CD4-positive, alpha-beta T cell treated with Interleukin-6 for 4 hours (primary cell): Measurements from ENCODE around the gene SOX6.

Experiments
- DNase-seq: peaks from one replicate; pipeline ENCODE4 v3.0.0-alpha.2; 2020; ENCODE audit warnings: mixed read lengths

The SOX6 gene

DNA sequence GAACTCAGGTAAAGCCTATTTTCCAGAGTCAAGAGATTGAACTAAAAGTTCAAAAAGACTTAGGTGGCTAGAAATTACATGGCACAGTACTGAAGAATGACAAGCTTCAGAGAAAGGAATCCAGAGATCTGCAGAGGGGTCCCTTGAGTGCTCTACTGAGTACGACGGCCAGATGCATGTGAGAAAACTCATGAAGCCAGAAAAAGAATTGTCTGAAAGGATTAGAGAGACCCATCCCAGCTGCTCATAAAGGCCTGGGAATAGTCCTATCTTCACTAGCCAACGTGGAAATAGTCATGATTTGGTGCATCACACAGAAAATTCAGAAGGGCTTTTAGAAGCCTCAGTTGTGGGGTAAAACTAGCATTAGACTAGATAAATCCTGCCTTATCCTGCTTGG lies 91.3 kb downstream of the SOX6 start:
- DNase-seq: no peak

DNA sequence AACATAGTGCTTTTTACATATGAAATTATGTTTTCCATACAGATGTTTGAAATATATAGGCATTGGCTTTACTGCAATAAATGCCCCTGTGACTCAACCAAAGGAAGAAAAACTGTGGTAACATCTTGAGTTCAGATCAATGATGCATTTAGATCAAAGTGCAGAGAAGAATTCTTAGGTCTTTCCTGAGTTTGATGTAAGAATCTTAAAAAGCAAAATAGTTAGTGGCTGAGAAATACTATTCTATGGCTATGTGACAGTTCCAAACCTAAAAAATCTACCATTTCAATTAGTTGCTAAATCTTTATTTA lies 93.7 kb downstream of the SOX6 start:
- DNase-seq: no peak

DNA sequence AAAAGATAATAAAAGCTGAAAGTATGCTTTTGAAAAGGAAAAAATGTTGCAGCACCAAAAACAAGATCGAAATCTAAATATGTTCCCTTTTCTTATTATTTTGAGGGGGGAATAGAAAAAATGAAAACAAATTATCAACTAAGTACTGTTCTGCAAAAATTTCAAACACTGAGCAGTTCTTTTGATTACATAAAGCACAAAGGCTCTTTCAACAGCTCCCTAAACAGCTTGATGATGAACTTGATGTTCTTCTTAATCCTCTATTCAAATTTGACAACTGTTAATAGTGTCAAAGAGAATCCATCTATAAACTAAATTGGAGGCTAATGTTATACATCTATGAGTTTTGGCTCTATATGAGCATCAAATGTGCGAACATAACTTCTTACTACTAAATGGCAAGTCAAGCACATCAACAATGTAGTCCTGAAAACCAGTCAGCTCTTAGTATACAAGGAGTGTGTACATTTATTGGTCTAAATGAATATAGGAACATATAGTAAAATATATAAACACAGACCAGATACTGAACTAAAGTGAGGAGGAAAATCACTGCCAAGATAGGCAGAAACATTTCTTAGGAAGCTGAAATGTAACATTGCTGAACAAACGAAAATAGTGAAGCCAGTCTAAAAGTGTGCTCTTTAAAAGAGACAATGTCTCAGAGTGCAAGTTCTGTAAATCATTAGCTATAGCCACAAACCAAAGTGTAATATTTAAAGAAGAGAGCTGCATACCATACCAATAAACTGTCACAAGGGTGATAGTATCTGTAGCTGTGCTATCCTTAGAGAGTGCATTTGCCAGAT lies 94.3 kb downstream of the SOX6 start:
- DNase-seq: no peak

DNA sequence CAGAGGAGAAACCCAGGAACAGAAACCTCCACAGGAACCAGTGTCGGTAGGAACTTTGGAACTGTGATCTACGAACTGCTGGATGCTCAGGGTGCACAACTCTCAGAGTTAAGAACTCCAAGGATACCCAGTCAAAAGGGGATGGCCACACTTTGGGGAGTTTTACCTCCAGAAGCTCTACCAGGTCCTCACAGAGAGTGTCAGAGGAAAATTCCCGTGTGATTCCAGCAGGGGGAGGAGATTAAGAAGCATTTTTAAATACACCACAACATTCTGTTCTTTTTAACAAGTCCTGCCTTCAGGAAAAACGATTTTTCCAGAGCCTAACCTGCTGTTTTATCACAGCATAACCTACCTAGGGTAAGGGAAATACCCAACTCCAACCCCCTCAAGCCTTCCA lies 104.0 kb downstream of the SOX6 start:
- no peak for DNase-seq

DNA sequence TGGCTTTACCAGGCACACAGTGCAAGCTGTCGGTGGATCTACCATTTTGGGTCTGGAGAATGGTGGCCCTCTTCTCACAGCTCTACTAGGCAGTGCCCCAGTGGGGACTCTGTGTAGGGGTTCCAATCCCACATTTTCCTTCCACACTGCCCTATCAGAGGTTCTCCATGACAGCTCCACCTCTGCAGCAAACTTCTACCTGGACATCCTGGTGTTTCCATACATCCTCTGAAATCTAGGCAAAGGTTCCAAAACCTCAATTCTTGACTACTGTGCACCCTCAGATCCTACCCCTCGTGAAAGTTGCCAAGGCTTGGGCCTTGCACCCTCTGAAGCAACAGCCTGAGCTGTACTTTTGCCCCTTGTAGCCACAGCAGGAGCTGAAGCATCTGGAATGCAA lies 108.1 kb downstream of the SOX6 start:
- DNase-seq: no peak

DNA sequence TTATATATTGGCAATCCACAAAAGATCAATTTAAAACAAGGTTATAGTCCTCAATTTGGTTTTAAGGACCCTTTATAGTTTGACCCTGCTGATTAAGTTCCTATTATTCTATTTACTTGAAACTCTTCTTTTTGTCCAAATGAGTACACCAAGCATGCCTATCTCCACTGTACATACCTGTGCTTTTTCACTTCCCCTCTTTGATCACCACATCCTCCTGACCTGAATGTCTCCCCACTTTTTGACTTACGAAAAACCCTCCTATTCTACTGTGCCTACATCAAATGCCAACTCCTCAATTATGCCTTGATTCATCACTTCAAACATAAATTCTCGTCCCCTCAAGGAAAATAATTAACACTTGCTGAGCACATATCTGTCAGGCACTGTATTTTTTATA lies 113.5 kb downstream of the SOX6 start:
- no peak for DNase-seq

DNA sequence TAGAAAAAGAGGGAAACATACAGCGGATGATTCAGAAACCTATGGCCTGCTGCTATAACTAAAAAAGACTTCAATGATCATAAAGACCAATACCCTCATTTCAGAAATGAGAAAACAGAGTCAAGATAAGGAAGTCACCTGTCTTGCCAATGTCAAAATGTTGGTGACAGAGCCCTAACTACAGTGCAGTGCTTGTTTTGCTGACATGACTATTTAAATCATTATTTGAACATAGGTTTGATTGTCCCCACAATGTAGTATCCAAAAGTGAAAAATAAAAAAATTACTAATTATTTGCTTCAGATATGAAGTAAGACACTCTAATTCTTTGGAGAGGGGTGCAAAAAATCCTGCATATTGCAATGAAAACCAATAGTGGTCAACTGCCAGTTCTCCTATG lies 115.7 kb downstream of the SOX6 start:
- DNase-seq: no peak

DNA sequence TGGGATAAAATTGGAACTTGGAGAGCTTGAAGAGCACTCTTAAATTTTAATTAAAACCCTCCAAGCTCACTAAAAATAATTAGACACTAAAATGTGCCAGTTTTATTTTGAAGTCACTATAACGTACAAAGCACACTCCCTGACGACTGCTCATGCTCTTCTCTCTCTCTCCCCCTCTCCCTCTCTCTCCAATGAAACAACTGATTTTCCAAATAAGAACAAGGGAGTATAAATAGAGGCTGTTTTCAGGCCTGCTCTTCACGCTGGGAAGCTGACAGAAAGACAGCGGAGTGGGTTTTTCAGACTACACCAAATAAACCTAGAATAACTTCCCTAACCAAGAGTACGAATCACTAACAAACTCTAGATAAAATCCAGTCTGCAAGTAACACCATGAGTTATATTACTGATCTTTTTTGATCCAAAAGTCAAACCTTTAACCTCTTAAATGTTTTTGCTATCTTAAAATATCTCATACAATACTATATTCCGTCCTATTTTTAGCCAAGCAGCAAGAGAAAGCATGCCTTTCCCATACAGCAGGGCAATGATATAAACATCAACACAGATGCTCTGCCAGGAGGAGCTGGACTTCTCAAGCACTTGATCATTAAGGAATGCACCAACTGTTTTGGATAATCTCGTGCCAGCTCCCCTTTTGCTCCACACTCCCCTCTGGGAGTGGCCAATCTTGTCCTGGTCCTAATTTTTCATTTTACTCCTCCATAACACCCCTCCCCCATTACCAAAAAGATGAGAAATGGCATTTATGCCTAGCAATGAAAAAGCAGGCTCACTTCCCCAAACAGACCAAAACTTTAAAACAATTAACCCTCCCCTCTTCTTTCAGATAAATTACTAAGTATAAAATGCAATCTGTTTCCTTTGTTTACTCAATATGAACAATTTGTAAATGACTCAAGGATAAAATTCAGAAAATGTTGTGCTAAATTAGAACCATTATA lies 116.9 kb downstream of the SOX6 start:
- no peak for DNase-seq

DNA sequence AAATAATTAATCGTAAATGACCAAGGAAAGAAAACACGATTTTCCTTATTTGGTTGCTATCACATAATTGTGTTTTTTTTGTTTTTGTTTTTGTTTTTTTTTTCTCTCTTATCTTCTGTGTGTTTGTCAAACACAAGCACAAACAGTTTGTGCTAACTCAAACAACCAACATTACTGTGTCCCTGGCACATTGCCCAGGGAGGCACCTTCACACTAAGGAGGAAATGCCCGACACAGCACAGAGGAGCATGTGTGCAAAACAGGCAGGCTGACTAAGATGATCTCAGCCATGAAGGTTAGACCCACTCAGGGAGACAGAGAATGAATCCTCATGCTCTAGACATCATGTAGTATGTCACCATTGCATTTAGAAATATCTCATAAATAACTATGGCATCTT lies 130.1 kb downstream of the SOX6 start:
- no peak for DNase-seq

DNA sequence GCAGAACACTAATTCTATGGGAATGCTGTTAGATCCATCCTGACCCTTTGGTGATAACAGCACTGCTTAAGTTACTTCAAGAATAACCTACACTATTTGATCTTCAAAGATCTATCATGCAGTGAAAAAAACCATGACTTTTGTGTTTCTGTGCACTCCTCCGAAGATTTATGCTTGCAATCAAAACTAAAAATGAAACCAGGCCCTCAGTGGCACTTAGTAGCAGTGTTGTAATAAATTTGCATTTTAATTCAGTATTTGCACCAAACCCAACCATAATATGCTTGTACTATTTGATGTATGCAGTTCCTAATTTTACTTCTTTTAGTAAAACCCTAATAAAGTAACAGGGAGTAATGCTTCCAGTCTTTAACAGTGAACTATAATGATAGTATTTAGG lies 130.7 kb downstream of the SOX6 start:
- no peak for DNase-seq

DNA sequence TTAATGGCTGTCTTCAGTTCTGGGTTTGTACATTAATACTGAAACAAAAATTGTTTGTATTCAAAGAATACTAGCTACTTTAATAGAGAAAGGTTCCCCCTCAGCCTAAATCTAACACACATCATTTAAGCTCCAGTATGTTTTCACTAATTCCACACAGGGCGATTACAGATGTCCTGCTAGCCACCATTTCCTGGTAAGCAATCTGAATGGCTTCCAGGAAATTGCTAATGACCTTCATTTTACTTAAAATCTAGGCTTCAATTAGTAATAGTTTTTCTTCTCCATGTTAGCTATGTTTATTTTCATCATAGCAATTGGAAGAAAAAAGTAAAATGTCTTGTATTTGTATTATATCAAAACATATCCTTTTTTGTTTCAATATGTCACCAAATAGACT lies 132.8 kb downstream of the SOX6 start:
- no peak for DNase-seq

DNA sequence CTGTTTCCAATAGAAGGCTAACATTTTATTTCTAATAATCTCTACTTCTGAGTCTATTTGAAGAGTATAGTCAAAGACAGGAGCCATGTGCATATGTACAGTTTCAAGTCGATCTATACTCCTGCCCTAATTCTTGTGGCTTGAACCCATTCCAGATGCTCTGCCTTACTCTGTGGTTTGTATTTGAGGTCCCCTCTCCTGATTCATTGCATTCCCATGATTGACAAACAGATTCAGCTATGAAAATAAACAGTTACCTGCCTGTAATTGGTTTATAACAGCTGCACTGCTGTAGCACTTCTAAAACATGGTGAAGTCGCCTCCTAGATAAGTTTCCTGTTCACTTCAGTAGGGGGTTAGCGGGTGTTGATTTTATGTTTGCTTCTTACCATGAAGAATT lies 138.7 kb downstream of the SOX6 start:
- no peak for DNase-seq

DNA sequence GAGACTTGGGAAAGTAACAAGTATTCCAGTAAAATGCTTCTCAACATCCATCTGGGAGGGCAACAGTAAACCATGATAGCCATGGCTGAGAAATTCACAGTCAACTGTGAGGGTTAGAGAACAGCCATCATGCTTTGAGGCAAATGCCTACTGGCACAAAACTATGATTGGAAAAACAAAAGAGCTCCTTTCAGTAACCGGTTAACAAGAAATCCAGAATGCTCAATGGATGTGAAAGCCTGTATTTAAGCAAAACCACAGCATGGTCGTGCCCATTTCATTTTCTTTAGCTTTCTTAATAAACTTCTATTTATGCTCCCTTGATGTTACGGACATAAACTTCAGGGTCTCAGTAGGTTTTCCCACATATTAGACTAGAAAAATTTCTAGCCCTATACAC lies 139.5 kb downstream of the SOX6 start:
- no peak for DNase-seq

DNA sequence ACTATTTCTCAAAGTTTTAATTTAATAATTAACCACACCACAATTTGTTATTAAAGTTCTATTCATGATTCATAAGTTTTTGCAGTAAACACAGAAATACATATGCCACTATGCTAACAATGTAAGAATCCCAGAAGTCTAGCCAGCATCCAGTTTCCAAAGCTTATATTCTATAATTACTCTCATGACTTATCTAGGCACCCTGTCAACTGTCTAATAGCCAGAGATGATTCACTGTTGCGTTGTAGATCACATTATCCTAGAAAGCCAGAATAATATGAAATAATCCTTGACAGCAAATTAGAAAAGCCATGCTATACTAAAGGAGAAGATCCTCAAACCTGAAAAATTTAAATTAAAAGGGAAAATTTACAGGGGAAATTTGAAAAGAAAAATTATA lies 141.0 kb downstream of the SOX6 start:
- DNase-seq: no peak

DNA sequence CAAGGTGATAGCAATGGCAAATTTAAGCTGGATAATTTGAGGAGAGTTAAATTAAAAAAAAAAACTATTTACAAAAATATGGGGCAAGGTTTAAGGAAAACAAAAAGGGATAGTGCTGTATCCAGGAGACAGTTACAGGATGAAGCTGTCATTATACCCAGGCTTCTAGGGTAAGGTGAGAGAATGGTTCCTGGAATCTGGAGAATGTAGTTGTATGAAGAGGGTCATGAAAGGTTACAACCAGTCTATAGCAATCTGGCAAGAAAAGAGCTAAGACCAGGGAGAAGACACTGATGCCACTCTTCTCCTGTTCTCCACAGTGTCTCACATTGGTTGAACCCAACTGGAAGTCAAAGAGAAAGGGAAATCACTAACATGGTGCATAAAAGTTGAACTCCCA lies 144.9 kb downstream of the SOX6 start:
- DNase-seq: no peak

DNA sequence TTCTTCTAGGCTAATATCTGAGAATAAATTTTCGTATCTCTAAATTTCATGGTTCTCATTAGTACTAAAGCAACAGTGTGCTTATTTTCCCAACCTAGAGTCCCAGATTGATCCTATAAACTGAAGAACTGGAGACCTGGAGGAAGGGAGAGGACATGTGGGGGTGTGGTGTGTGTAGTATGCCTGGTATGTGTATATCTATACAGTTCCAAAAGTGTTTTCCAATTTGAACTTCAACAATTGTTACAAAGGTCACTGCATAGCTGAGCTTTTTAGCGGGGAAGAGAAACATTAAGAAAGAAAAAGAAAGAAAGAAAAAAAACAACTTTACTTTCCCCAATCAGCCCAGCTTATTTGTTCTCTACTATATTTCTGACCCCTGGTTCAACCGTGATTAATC lies 152.1 kb downstream of the SOX6 start:
- no peak for DNase-seq

DNA sequence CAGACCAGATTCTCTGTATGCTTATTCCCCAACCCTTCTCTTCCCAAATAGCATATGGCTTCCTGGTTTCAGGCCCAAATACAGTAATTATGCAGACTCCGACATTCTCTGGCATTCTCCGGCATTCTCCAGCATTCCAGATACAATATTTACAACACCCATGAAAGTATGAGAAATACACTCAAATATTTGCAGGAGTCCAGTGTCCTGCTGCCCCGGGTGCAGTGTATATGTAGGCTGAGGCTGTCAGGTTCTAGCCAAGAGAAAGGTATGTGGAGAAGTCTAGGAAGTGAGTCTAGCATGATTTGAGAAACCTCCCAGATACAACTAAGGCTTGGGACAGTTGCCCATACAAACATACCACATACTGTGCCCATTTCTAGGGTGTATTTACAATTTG lies 160.7 kb downstream of the SOX6 start:
- no peak for DNase-seq

DNA sequence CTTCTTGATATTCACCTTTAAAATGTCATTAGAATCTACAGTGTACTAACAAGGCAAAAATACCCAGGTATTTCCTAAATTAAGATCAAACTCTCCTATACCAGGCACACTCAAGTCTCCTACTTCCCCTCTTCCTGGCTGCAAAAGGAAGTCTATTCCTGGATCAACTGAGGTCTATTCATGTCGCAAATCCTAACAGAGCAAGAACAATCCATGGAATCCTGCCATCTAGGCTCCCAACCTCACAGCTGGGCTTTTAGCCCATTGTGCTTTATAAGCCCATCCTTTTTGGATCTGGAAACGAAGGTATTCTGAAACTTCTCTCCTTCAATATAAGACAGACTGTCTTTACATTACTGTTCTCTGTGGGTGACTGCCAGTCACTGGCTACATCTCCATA lies 161.8 kb downstream of the SOX6 start:
- DNase-seq: no peak

DNA sequence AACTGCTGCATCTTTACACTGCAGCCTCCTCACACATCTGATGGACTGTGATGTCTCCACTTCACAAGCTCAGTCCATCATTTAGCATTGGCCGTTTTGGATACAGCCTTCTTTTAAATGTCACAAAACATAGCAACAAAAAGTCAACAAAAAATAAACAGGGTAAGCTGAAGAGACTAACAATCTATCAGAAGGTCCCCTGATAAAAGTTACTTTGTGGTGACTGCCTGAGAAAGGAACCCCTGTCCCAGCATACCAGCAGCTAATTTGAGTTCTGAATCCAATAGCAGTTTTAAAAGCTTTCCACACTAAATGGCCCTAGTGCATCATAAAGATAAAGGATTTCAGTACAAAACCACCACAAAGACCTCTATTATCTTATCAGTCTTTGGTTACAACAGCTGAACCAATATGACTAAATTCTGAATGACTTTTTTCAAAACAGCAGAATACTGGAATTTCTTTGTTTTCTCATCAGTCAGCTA lies 162.4 kb downstream of the SOX6 start:
- no peak for DNase-seq

DNA sequence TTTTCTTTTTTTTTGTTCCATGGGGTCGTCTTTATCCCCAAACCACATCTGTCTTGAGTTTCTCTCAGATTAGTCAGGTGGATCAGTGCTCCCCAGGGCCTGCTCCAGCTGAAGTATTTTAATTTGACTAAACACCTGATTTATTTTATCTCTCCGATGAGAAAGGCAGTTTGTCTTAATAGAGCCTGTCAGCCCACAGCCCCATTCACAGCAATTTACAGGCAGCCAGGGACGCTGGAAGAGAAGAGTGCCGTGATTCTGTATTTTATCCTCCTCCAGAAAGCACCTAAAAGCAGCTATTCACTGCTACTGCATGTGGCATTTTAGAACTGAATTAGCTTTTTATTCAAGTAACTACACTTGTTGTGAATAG lies 164.5 kb downstream of the SOX6 start:
- DNase-seq: no peak

DNA sequence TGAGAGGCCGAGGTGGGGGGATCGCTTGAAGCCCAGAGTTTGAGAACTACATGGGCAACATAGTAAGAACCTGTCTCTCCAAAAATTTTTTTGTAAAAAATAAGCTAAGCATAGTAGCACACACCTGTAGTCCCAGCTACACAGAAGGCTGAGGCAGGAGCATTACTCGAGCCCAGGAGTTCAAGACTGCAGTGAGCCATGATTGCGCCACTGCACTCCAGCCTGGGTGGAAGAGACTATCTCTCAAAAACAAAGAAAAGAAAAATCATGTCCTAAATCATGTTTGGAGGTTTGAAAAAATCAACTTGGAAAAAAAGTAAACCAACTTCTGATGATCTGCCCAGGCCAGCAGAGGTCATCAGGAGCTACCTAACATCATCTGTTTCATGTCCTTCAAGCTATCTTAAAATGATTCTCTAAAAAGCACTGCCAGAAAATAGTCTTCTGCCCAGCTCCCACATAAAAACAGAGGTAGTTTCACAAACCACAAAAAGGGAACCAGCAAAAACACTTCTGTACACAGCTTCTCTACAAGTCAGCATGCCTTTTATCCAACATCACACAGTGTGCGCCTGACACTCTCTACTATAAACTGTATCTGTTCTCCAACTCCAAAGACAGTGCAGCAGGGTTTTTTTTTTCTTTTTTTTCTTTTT lies 165.0 kb downstream of the SOX6 start:
- no peak for DNase-seq

DNA sequence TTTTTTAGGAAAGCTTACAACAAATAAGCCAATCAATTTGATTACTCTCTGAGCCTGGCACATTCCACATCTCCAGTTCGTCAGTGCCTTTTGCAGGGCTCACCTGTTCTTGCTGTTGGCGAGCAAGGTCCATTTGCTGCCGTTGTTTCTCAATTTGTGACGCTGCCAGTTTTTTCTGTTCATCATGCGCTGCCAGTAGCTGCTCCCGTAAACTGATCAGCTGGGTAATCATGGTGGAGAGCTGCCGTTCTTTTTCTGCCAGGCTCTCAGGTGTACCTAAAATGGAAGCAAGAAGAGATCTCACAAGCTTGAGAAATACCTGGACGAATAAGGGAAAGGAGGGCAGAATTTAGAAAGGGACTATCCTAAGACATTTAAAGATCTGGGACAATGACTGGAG lies 169.7 kb downstream of the SOX6 start:
- no peak for DNase-seq

DNA sequence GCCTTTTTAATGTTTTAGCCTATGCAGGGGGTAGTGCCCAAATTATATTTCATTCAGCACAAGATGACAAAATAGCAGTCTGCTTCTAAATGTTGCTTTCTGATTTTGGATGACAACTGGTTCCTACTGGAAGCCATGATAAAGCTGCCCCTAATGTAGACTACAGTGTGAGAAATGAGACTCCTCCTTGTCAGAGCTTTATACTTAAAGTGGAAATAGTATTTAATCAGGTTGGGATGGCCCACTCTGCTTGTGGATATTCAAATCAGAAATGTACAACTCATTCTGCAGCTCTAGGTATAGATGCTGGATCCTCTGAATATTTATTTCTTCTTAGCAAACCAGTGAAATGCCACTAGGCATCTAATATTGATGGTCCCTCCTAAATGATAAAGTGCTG lies 171.3 kb downstream of the SOX6 start:
- DNase-seq: no peak

DNA sequence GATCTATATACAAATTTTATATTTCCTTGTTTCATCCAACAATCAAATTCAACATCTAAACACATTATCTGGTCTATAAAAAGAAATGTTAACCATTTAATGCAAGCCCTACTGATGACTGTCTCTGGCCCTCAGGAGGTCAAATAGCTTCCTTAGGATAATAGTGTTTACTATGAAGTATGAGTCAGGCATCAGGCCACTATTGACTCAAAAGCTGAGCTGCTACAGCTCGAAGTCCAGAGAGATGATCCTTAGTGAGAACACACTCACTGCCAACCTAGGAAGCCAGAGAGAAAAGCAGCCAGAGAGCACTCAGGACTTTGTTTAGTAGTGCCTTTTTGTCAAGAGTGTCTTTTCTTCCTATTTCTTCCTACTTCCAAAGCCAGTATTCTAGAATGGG lies 171.8 kb downstream of the SOX6 start:
- no peak for DNase-seq
